Suprapubic skin (tissue), 4 donors: ENCODE results near the gene ADAMTS12. TPM values are rescaled to one million over a fixed set of nuclear protein-coding genes. Genes with fewer than 3 reads are reported as not detected.

ENCODE experiments used
- DNase-seq, 2 donors: peaks; one replicate each; pipeline ENCODE4 v3.0.0-alpha.2; 2019; ENCODE audit warnings: low spot score in 2 of 2
- H3K27ac ChIP-seq: fragments of 200-600 bp; sonication (generic); one replicate; pipeline ENCODE4 v1.5.1; 2019
- H3K27me3 ChIP-seq: fragments of 200-600 bp; sonication (generic); one replicate; pipeline ENCODE4 v1.5.1; 2019
- H3K36me3 ChIP-seq: fragments of 200-600 bp; sonication (generic); one replicate; pipeline ENCODE4 v1.5.1; 2019
- H3K4me1 ChIP-seq: fragments of 200-600 bp; sonication (generic); one replicate; pipeline ENCODE4 v1.5.1; 2019
- H3K4me3 ChIP-seq: fragments of 200-600 bp; sonication (generic); one replicate; pipeline ENCODE4 v1.5.1; 2019; ENCODE audit warnings: mild to moderate bottlenecking
- H3K9me3 ChIP-seq: fragments of 200-600 bp; sonication (generic); one replicate; pipeline ENCODE4 v1.5.1; 2019
- EP300 ChIP-seq: sonication (generic); formaldehyde crosslinking; IDR thresholded peaks from one replicate; pipeline ENCODE4 v1.6.1; 2017; ENCODE audit warnings: antibody characterized with exemption
- POLR2A ChIP-seq, 2 donors: fragments of 450-650 bp; IDR thresholded peaks; one replicate each; pipeline ENCODE4 v1.6.1; 2017; ENCODE audit warnings: antibody characterized with exemption in 2 of 2, mild to moderate bottlenecking in 2 of 2, moderate library complexity in 2 of 2
- POLR2AphosphoS5 ChIP-seq, 3 donors: sonication (generic); formaldehyde crosslinking; IDR thresholded peaks; one replicate each; pipeline ENCODE4 v1.6.1; 2017; ENCODE audit warnings: antibody characterized with exemption in 3 of 3
- WGBS: methylation state at CpG from one replicate; pipeline ENCODE4 v1.1.5; 2018; 5-methylcytosine and 5-hydroxymethylcytosine counted together
- total RNA-seq, 4 donors: library from RNA; depleted of rRNA; stranded (reverse); fragments of >200 nt; gene quantifications; one replicate each; pipeline ENCODE4 v1.1.0, GENCODE V29; 2016
- TF ChIP-seq, protein P1 (sequence below), 2 donors: fragments of 200-600 bp in 1 of 2; fragments of 450-650 bp in 1 of 2; sonication (generic) in 1 of 2; IDR thresholded peaks; one replicate each; pipeline ENCODE4 v1.5.1; 2016 to 2019; ENCODE audit warnings: antibody characterized with exemption in 2 of 2, mild to moderate bottlenecking in 1 of 2, moderate library complexity in 1 of 2

The ADAMTS12 gene
- total RNA-seq, 4 donors from 2014 or later = 0.26 to 1.3 (median 0.57) TPM

GRCh38 chr5:33848554-33848953 lies 43.2 kb downstream of the ADAMTS12 start:
- Histone ChIP-seq H3K27ac (no peak overlapping the region), H3K36me3 (no peaks in the 10 kb centered on the region), H3K4me3 (no peak overlapping the region), H3K9me3 (no peaks in the 10 kb centered on the region), H3K27me3 (no peaks in the 10 kb centered on the region), H3K4me1 (peaks cover 8% of the 10 kb centered on the region)
- TF ChIP-seq EP300 (no peak), POLR2AphosphoS5 (IDR thresholded peaks at IDR 0.05) (no peak), POLR2A (IDR thresholded peaks at IDR 0.05) (no peak)
- TF ChIP-seq, protein P1, sequence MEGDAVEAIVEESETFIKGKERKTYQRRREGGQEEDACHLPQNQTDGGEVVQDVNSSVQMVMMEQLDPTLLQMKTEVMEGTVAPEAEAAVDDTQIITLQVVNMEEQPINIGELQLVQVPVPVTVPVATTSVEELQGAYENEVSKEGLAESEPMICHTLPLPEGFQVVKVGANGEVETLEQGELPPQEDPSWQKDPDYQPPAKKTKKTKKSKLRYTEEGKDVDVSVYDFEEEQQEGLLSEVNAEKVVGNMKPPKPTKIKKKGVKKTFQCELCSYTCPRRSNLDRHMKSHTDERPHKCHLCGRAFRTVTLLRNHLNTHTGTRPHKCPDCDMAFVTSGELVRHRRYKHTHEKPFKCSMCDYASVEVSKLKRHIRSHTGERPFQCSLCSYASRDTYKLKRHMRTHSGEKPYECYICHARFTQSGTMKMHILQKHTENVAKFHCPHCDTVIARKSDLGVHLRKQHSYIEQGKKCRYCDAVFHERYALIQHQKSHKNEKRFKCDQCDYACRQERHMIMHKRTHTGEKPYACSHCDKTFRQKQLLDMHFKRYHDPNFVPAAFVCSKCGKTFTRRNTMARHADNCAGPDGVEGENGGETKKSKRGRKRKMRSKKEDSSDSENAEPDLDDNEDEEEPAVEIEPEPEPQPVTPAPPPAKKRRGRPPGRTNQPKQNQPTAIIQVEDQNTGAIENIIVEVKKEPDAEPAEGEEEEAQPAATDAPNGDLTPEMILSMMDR (IDR thresholded peaks at IDR 0.05) = no peak
- no peak for DNase-seq
- 88% methylated on average over 2 of the region's 2 CpGs for WGBS

DNA sequence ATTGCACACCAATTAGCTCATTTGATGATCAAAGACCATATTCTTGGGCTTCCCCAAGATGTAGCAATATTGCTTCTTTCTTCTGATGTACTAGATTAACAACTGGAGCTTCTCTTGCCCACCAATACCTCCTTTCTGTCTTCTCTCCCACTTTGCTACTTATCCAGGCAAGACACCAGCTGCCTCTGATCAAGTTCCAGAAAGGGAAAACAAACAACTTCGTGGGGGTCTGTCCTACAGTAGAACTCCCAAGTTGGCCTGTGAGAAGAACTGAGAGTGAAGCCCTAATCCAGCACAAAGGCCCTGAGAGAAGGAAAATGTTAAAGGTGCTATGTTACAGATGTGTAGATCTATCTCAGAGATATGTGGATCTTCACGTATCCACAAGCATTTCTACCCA lies 44.9 kb downstream of the ADAMTS12 start:
- 85% methylated on average over 2 of the region's 2 CpGs for WGBS

DNA sequence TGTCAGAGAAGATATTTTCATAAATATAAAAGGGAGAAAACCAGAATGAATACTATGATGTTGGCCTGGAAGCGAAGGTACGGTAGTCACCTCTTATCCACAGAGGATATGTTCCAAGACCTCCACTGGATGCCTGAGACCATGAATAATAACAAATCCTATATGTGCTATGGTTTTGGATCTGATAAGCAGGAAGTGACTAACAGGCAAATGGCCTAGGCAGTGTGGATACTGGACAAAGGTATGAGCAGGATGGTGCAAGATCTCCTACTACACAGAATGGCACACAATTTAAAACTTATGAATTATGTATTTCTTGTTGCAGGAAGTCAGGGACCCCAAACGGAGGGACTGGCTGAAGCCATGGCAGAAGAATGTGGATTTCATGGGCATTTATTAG lies 48.2 kb downstream of the ADAMTS12 start:
- no peak overlapping the region for H3K27ac ChIP-seq
- no peaks in the 10 kb centered on the region for H3K27me3 ChIP-seq
- H3K9me3 ChIP-seq = no peaks in the 10 kb centered on the region
- H3K4me1 ChIP-seq = no peaks in the 10 kb centered on the region
- H3K36me3 ChIP-seq = no peaks in the 10 kb centered on the region
- WGBS = 94% methylated on average over 3 of the region's 3 CpGs
- H3K4me3 ChIP-seq = no peak overlapping the region
- TF ChIP-seq, protein P1 (IDR thresholded peaks at IDR 0.05) = no peak
- no peak for TF ChIP-seq POLR2A (IDR thresholded peaks at IDR 0.05)
- no peak for TF ChIP-seq EP300
- TF ChIP-seq POLR2AphosphoS5 (IDR thresholded peaks at IDR 0.05) = no peak
- no peak for DNase-seq

More for the DNA sequence above, 44.9 kb downstream of the ADAMTS12 start:
- H3K4me1 ChIP-seq = peaks cover 3% of the 10 kb centered on the region
- no peaks in the 10 kb centered on the region for H3K27me3 ChIP-seq
- H3K27ac ChIP-seq = no peak overlapping the region
- no peak for DNase-seq
- no peaks in the 10 kb centered on the region for H3K36me3 ChIP-seq
- no peak overlapping the region for H3K4me3 ChIP-seq
- no peaks in the 10 kb centered on the region for H3K9me3 ChIP-seq
- TF ChIP-seq POLR2A (IDR thresholded peaks at IDR 0.05) (no peak), EP300 (no peak), POLR2AphosphoS5 (IDR thresholded peaks at IDR 0.05) (no peak)
- TF ChIP-seq, protein P1 (IDR thresholded peaks at IDR 0.05) = no peak

- Histone ChIP-seq H3K4me3 (no peak overlapping the region), H3K27me3 (no peaks in the 10 kb centered on the region), H3K27ac (no peak overlapping the region), H3K4me1 (no peaks in the 10 kb centered on the region), H3K9me3 (no peaks in the 10 kb centered on the region), H3K36me3 (no peaks in the 10 kb centered on the region)
- WGBS = 95% methylated on average over 2 of the region's 2 CpGs
- TF ChIP-seq POLR2A (IDR thresholded peaks at IDR 0.05) (no peak), EP300 (no peak), POLR2AphosphoS5 (IDR thresholded peaks at IDR 0.05) (no peak)
- TF ChIP-seq, protein P1 (IDR thresholded peaks at IDR 0.05) = no peak
- no peak for DNase-seq
Measured at GRCh38 chr5:33842456-33842855, 49.3 kb downstream of the ADAMTS12 start.

DNA sequence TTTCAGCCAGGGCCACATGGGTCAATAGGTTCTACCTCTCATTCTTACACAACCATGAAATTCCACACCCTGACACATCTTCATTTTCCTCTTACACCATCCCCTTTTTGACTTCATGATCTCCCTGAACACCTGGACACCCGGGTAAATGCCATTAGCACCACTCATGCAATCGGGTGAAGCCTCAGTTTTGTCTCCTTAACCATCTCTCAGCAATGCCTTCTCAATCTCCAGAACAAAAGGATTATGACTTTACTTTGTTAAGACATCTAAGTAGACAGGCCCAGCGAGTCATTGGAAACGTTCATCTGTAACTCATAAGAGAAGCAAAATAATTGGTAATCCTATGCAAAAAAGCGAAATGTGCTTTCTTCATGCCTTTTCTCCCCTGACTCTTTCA lies 49.9 kb downstream of the ADAMTS12 start:
- WGBS = 91% methylated on average over 5 of the region's 5 CpGs
- Histone ChIP-seq H3K9me3 (no peaks in the 10 kb centered on the region), H3K4me3 (no peak overlapping the region), H3K27ac (no peak overlapping the region), H3K4me1 (no peaks in the 10 kb centered on the region), H3K36me3 (no peaks in the 10 kb centered on the region), H3K27me3 (no peaks in the 10 kb centered on the region)
- no peak for DNase-seq
- TF ChIP-seq POLR2AphosphoS5 (IDR thresholded peaks at IDR 0.05) (no peak), EP300 (no peak), POLR2A (IDR thresholded peaks at IDR 0.05) (no peak)
- TF ChIP-seq, protein P1 (IDR thresholded peaks at IDR 0.05) = no peak
